Ectodermal cell (in vitro differentiated cells): ENCODE data around the gene CDH13.

ENCODE experiments used
- H3K27ac ChIP-seq: 2 replicates; pipeline ENCODE4 v1.7.0; 2013; ENCODE audit warnings: mild to moderate bottlenecking, low read depth, low read length; ENCODE audit not compliant: insufficient read depth, poor library complexity, severe bottlenecking
- H3K27me3 ChIP-seq: 2 replicates; pipeline ENCODE4 v1.7.0; 2013; ENCODE audit warnings: mild to moderate bottlenecking, low read length; ENCODE audit not compliant: insufficient read depth, control insufficient read depth, poor library complexity, severe bottlenecking
- H3K36me3 ChIP-seq: one replicate; pipeline ENCODE4 v1.7.0; 2013; ENCODE audit warnings: low read length; ENCODE audit not compliant: control insufficient read depth, insufficient read depth
- H3K4me1 ChIP-seq: one replicate; pipeline ENCODE4 v1.7.0; 2013; ENCODE audit warnings: low read length; ENCODE audit not compliant: control insufficient read depth, insufficient read depth
- H3K4me3 ChIP-seq: 2 replicates; pipeline ENCODE4 v1.7.0; 2013; ENCODE audit warnings: low read depth, low read length, control low read depth; ENCODE audit not compliant: insufficient read depth
- H3K9me3 ChIP-seq: 2 replicates; pipeline ENCODE4 v1.7.0; 2013; ENCODE audit warnings: mild to moderate bottlenecking, low read length, moderate library complexity; ENCODE audit not compliant: control insufficient read depth
- WGBS, 2 experiments: methylation state at CpG; one replicate each; pipeline ENCODE4 v1.1.7; 2013; ENCODE audit warnings: missing lambda C conversion rate in 2 of 2; 5-methylcytosine and 5-hydroxymethylcytosine counted together

Gene CDH13

GRCh38 chr16:82732461-82732860 is 105.7 kb downstream of the CDH13 start:
- no peak overlapping the region for H3K27ac ChIP-seq
- 93 to 96% methylated on average over 3 of the region's 3 CpGs for WGBS, 2 experiments

GRCh38 chr16:82735186-82735585 is 108.4 kb downstream of the CDH13 start:
- WGBS, 2 experiments: 62 to 75% methylated on average over 1 to 3 of the region's 3 CpGs
- no peak overlapping the region for H3K4me3 ChIP-seq
- H3K9me3 ChIP-seq: no peaks in the 10 kb centered on the region
- H3K36me3 ChIP-seq: no peaks in the 10 kb centered on the region
- H3K27ac ChIP-seq: no peak overlapping the region
- H3K27me3 ChIP-seq: no peaks in the 10 kb centered on the region
- no peaks in the 10 kb centered on the region for H3K4me1 ChIP-seq

More at GRCh38 chr16:82732461-82732860, 105.7 kb downstream of the CDH13 start:
- H3K9me3 ChIP-seq: no peaks in the 10 kb centered on the region
- no peaks in the 10 kb centered on the region for H3K27me3 ChIP-seq
- H3K4me3 ChIP-seq: no peak overlapping the region
- H3K36me3 ChIP-seq: no peaks in the 10 kb centered on the region
- H3K4me1 ChIP-seq: no peaks in the 10 kb centered on the region

DNA sequence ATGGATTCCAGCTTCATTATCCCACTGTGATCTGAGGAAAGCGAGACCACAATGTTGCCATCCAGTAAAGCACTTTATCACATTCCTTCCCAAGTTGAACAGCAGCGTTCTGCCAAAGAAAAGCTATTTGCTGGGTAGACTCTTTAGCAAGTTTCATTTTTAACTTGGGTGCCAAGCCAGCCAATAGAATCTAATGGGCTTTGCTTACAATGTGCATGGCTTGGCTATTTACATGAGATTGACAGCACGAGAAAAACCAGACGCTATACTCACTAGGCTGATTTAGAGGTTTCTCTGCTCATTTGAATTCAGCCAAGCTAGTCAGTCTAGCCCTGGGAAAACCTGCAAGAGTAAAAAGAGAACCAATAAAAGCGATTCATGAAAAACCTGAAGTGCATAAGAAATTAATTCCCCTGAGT is 108.9 kb downstream of the CDH13 start:
- 90 to 92% methylated on average over 5 of the region's 5 CpGs for WGBS, 2 experiments
- no peaks in the 10 kb centered on the region for H3K4me1 ChIP-seq
- H3K27me3 ChIP-seq: no peaks in the 10 kb centered on the region
- no peaks in the 10 kb centered on the region for H3K9me3 ChIP-seq
- no peak overlapping the region for H3K4me3 ChIP-seq
- H3K36me3 ChIP-seq: no peaks in the 10 kb centered on the region
- no peak overlapping the region for H3K27ac ChIP-seq

- Histone ChIP-seq H3K9me3 (no peaks in the 10 kb centered on the region), H3K36me3 (no peaks in the 10 kb centered on the region), H3K4me1 (no peaks in the 10 kb centered on the region), H3K27me3 (no peaks in the 10 kb centered on the region), H3K27ac (no peak overlapping the region), H3K4me3 (no peak overlapping the region)
- 95 to 98% methylated on average over 2 of the region's 2 CpGs for WGBS, 2 experiments
Observed at GRCh38 chr16:82736224-82736623, 109.5 kb downstream of the CDH13 start.

DNA sequence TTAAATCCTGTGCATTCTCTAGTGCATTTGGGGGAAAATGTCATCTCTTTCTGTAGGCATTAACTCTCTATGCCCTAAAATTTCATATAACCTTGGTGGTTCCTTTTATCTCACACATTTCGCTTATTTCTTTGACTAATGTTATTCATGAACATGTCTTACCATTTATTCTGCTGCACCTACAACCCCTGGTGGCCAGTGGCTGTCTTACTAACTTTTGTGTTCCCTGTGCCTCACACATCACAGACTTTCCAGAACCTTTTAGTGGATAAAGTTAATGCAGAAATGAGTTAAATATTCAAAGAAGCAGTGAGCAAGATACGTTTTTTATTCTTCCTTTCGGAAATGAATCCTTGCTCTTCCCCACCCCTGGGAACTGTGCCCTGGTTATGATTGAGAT is 111.9 kb downstream of the CDH13 start:
- 88 to 91% methylated on average over 3 of the region's 3 CpGs for WGBS, 2 experiments
- no peaks in the 10 kb centered on the region for H3K36me3 ChIP-seq
- no peaks in the 10 kb centered on the region for H3K9me3 ChIP-seq
- no peaks in the 10 kb centered on the region for H3K4me1 ChIP-seq
- H3K27ac ChIP-seq: no peak overlapping the region
- no peak overlapping the region for H3K4me3 ChIP-seq
- no peaks in the 10 kb centered on the region for H3K27me3 ChIP-seq

DNA sequence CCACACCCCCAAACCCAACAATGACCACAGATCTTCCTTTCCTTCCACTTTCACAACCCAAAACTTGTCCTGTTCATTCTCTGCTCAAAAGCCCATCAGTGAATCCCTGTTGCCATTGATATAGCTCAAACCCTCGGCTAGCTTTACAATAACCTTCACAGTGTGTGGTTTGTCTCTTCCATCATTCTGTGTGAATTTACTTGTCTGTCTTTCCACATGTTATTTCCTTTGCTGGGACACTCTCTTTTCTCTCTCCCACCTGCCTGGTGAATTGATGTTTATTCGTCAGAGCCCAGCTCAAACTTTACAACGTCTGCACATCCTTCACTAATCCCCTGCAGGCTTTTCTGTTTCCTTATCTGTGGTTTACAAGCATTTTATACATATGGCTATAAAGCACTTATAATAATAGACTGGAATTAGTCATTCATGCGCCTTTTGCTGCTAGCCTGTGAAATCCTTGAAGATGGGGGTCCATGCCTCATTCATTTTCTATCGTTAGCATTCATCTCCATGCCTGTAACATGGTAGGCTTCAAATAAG is 114.4 kb downstream of the CDH13 start:
- no peak overlapping the region for H3K4me3 ChIP-seq
- H3K4me1 ChIP-seq: no peaks in the 10 kb centered on the region
- no peak overlapping the region for H3K27ac ChIP-seq
- H3K27me3 ChIP-seq: no peaks in the 10 kb centered on the region
- no peaks in the 10 kb centered on the region for H3K36me3 ChIP-seq
- WGBS, 2 experiments: 85 to 90% methylated on average over 4 to 5 of the region's 5 CpGs
- no peaks in the 10 kb centered on the region for H3K9me3 ChIP-seq

- no peaks in the 10 kb centered on the region for H3K27me3 ChIP-seq
- WGBS, 2 experiments: 95 to 97% methylated on average over 7 of the region's 7 CpGs
- no peaks in the 10 kb centered on the region for H3K4me1 ChIP-seq
- no peak overlapping the region for H3K4me3 ChIP-seq
- no peak overlapping the region for H3K27ac ChIP-seq
- no peaks in the 10 kb centered on the region for H3K36me3 ChIP-seq
- peaks cover 2% of the 10 kb centered on the region for H3K9me3 ChIP-seq
Observed at GRCh38 chr16:82744958-82745357, 118.2 kb downstream of the CDH13 start.

DNA sequence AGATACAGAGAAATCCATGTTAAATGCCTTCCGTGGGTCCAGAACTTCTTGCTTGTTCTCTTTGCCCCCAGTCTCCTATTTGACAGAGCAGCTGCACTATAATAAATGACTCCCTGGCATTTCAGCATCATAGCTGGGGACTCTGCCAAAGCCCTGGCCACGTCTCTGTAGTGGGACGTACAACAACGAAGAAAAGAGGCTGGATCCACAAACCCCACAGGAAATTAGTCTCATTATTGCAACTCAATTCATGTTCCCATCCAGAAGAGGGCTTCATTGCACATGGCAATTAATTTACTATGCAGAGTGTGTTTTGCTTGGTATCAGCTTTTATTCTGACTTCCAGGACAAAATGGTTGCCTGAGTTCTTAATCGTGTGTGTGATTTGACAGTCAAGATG is 121.3 kb downstream of the CDH13 start:
- Histone ChIP-seq H3K27me3 (no peaks in the 10 kb centered on the region), H3K36me3 (no peaks in the 10 kb centered on the region), H3K9me3 (peaks cover 2% of the 10 kb centered on the region), H3K4me1 (no peaks in the 10 kb centered on the region), H3K4me3 (no peak overlapping the region), H3K27ac (no peak overlapping the region)
- WGBS, 2 experiments: 93 to 94% methylated on average over 5 of the region's 5 CpGs

DNA sequence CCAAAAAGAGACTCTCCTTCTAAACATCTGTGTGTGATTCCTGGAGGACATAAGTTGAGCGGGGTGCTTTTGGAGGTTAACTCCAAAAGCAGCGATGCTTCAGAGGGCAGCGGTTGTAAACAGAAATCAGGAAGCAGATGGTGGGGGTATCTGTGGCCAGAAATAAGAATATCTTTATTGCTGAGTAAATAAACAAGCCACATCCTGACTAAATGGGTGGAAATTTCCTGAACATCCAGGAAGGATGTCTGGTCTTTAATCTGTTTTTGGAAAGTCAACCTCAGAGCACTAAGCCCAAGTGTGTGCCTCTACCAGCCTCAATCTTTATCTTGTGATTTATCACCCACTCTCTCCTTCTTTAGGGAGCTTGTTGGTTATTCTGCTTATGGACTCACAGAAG is 123.3 kb downstream of the CDH13 start:
- H3K9me3 ChIP-seq: peaks cover 2% of the 10 kb centered on the region
- H3K4me3 ChIP-seq: no peak overlapping the region
- no peaks in the 10 kb centered on the region for H3K4me1 ChIP-seq
- no peaks in the 10 kb centered on the region for H3K36me3 ChIP-seq
- no peak overlapping the region for H3K27ac ChIP-seq
- WGBS, 2 experiments: 96% methylated on average over 3 of the region's 3 CpGs
- H3K27me3 ChIP-seq: no peaks in the 10 kb centered on the region

GRCh38 chr16:82751020-82751419 is 124.3 kb downstream of the CDH13 start:
- no peak overlapping the region for H3K4me3 ChIP-seq
- H3K36me3 ChIP-seq: no peaks in the 10 kb centered on the region
- H3K9me3 ChIP-seq: peaks cover 2% of the 10 kb centered on the region
- WGBS, 2 experiments: 88 to 97% methylated on average over 2 of the region's 2 CpGs
- no peaks in the 10 kb centered on the region for H3K27me3 ChIP-seq
- no peaks in the 10 kb centered on the region for H3K4me1 ChIP-seq
- no peak overlapping the region for H3K27ac ChIP-seq

DNA sequence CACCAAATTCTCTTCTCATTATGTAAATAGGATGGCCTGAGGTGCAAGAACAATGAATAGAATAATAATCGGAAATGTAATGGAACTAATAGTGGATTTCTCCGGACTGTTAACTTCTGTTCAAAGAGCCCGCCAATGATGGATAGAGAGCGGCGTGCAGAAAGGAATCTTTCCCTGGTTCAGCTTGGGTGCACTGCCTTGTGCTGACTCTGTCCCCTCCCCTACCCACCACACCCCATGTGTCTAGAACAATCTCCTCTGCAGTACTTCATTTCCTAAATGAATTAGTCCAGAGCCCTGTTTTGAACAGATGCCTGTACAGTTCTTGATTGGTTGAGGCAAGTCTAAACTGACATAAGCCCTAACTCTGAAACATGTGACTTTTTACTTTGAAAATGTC is 125.4 kb downstream of the CDH13 start:
- no peaks in the 10 kb centered on the region for H3K27me3 ChIP-seq
- H3K4me3 ChIP-seq: no peak overlapping the region
- no peaks in the 10 kb centered on the region for H3K4me1 ChIP-seq
- WGBS, 2 experiments: 93 to 96% methylated on average over 5 of the region's 5 CpGs
- no peaks in the 10 kb centered on the region for H3K36me3 ChIP-seq
- peaks cover 2% of the 10 kb centered on the region for H3K9me3 ChIP-seq
- no peak overlapping the region for H3K27ac ChIP-seq
